Osteocyte (in vitro differentiated cells): Measurements from ENCODE around the gene PLA2G2D. TPM values are rescaled to one million over a fixed set of nuclear protein-coding genes. Genes with fewer than 3 reads are reported as not detected.

Experiments
- DNase-seq: peaks from one replicate; pipeline ENCODE4 v3.0.0; 2021; ENCODE audit warnings: mixed read lengths; ENCODE audit not compliant: unreplicated experiment; ENCODE audit errors: extremely low spot score
- H3K27ac Mint-ChIP-seq: one replicate; pipeline ENCODE4 v1.8.0; 2021; ENCODE audit warnings: mild to moderate bottlenecking, mixed read lengths; ENCODE audit not compliant: unreplicated experiment
- H3K27me3 Mint-ChIP-seq: one replicate; pipeline ENCODE4 v1.8.0; 2021; ENCODE audit warnings: mixed read lengths; ENCODE audit not compliant: unreplicated experiment
- H3K36me3 Mint-ChIP-seq: one replicate; pipeline ENCODE4 v1.8.0; 2021; ENCODE audit warnings: mixed read lengths; ENCODE audit not compliant: unreplicated experiment
- H3K4me1 Mint-ChIP-seq: one replicate; pipeline ENCODE4 v1.8.0; 2021; ENCODE audit warnings: mixed read lengths; ENCODE audit not compliant: unreplicated experiment
- H3K4me3 Mint-ChIP-seq: one replicate; pipeline ENCODE4 v1.8.0; 2021; ENCODE audit warnings: mild to moderate bottlenecking, moderate library complexity, mixed read lengths; ENCODE audit not compliant: unreplicated experiment
- H3K9me3 Mint-ChIP-seq: one replicate; pipeline ENCODE4 v1.8.0; 2021; ENCODE audit warnings: mixed read lengths; ENCODE audit not compliant: unreplicated experiment
- CTCF ChIP-seq: fragments of 200-600 bp; sonication (generic); IDR thresholded peaks from 2 replicates; pipeline ENCODE4 v1.5.0; 2021; ENCODE audit warnings: antibody characterized with exemption, mild to moderate bottlenecking, moderate library complexity
- total RNA-seq: library from RNA; stranded (reverse); gene quantifications from 2 replicates; pipeline ENCODE4 v1.2.1, GENCODE V29; 2021

PLA2G2D gene
- total RNA-seq, 1 donor from 2014 or later: not detected

GRCh38 chr1:20114021-20114648 is 5.2 kb downstream of the PLA2G2D start:
- no peaks in the 10 kb centered on the region for H3K36me3 Mint-ChIP-seq
- no peak for TF ChIP-seq CTCF
- no peaks in the 10 kb centered on the region for H3K9me3 Mint-ChIP-seq
- H3K4me3 Mint-ChIP-seq: no peak overlapping the region
- no peak for DNase-seq
- no peaks in the 10 kb centered on the region for H3K4me1 Mint-ChIP-seq
- H3K27me3 Mint-ChIP-seq: peaks cover 2% of the 10 kb centered on the region
- no peak overlapping the region for H3K27ac Mint-ChIP-seq

GRCh38 chr1:20112279-20113000 is 6.9 kb downstream of the PLA2G2D start:
- Mint-ChIP-seq H3K27me3 (peaks cover 2% of the 10 kb centered on the region), H3K9me3 (no peaks in the 10 kb centered on the region), H3K36me3 (no peaks in the 10 kb centered on the region), H3K27ac (no peak overlapping the region), H3K4me1 (no peaks in the 10 kb centered on the region), H3K4me3 (no peak overlapping the region)
- DNase-seq: no peak
- no peak for TF ChIP-seq CTCF

- no peaks in the 10 kb centered on the region for H3K27me3 Mint-ChIP-seq
- H3K4me3 Mint-ChIP-seq: no peak overlapping the region
- no peaks in the 10 kb centered on the region for H3K4me1 Mint-ChIP-seq
- no peaks in the 10 kb centered on the region for H3K36me3 Mint-ChIP-seq
- no peak overlapping the region for H3K27ac Mint-ChIP-seq
- no peak for TF ChIP-seq CTCF
- DNase-seq: no peak
- H3K9me3 Mint-ChIP-seq: no peaks in the 10 kb centered on the region
Measured at GRCh38 chr1:20111452-20111851, 7.9 kb downstream of the PLA2G2D start.

- H3K4me1 Mint-ChIP-seq: no peaks in the 10 kb centered on the region
- no peak for DNase-seq
- H3K4me3 Mint-ChIP-seq: no peak overlapping the region
- H3K27ac Mint-ChIP-seq: no peak overlapping the region
- no peaks in the 10 kb centered on the region for H3K9me3 Mint-ChIP-seq
- no peaks in the 10 kb centered on the region for H3K36me3 Mint-ChIP-seq
- no peak for TF ChIP-seq CTCF
- H3K27me3 Mint-ChIP-seq: peaks cover under 1% of the 10 kb centered on the region
Measured at GRCh38 chr1:20110679-20111078, 8.7 kb downstream of the PLA2G2D start.

- H3K4me1 Mint-ChIP-seq: no peaks in the 10 kb centered on the region
Measured at GRCh38 chr1:20109223-20109856, 10.0 kb downstream of the PLA2G2D start.

More at GRCh38 chr1:20109223-20109856, 10.0 kb downstream of the PLA2G2D start:
- DNase-seq: no peak
- TF ChIP-seq CTCF: no peak
- no peaks in the 10 kb centered on the region for H3K36me3 Mint-ChIP-seq
- no peak overlapping the region for H3K4me3 Mint-ChIP-seq
- H3K27me3 Mint-ChIP-seq: peaks cover 2% of the 10 kb centered on the region
- H3K9me3 Mint-ChIP-seq: no peaks in the 10 kb centered on the region
- no peak overlapping the region for H3K27ac Mint-ChIP-seq
